GM18519 (cell line): ENCODE measurements around the gene GPC3.
"Not testable (repeated sequence)": the region's sequence is repeated elsewhere in the genome, so short reads cannot be mapped to it uniquely, and the experiment has no call there.

Source experiments
- ATAC-seq: cut with Tn5 transposase; IDR thresholded peaks from one replicate; pipeline ENCODE4 v1.9.1; 2021; ENCODE audit warnings: mild to moderate bottlenecking, moderate library complexity; ENCODE audit not compliant: unreplicated experiment, low FRiP score

The GPC3 gene

DNA sequence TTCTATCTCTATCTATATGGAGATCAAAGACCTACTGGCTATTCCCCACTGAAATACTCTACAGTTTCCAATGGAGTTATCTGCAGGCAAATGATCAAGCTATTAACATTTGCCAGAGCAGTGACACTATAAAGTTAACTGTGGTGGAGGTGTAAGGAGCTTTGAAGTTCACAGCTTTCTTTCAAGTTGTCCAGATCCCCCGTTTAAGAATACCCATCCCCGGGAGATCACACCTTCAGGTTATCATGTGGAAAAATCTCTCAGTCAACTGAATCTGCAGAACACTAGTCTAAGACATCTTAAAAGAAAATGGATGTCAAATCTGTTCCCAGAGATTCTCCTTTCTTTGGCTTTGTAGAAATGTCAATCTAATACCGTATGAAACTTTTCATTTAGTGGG lies 80.1 kb downstream of the GPC3 start:
- no peak for ATAC-seq

- ATAC-seq, result no peak
Observed at GRCh38 chrX:133897593-133898163, 87.7 kb downstream of the GPC3 start.

DNA sequence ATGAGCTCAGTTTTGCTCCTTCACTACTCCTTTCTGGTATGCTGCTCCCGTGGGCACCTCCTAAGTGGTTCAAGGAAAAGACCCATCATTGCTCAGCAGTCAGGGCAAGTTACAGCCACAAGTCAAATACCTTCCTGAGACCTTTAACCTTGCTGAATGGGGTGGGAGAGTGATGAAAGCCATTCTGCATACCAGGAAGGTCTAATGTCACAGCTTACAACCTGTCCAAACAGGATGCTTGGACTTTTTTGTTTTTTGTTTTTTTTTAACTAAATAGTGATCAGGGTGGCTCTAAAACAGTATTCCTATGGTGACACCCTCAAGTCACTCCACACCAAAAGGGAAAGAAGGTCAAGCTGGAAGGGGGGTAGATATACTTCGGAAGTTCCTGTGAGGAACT lies 93.1 kb downstream of the GPC3 start:
- ATAC-seq, result no peak

DNA sequence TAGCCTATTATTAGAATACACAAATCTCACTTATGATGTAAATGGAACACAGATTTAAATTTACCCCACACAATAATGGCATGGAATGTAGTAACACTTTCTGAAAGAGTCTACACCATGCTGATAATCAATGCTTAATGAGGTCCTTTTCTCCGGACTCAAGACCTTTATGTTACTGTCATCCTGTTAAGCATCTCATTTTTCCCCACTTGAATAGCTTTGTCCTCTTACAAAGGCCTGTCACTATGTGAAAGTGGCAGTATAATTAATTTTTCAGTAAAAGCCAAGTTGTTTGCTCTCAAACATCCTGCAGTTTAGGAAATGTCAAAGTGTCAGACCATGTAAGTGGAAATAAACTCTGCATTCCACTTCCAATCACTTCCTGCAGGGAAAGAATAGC lies 96.4 kb downstream of the GPC3 start:
- no peak for ATAC-seq

DNA sequence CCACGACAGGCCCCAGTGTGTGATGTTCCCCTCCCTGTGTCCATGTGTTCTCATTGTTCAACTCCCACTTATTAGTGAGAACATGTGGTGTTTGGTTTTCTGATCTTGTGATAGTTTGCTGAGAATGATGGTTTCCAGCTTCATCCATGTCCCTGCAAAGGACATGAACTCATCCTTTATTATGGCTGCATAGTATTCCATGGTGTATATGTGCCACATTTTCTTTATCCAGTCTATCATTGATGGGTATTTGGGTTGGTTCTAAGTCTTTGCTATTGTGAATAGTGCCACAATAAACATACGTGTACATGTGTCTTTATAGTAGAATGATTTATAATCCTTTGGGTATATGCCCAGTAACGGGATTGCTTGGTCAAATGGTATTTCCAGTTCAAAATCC lies 97.3 kb downstream of the GPC3 start:
- ATAC-seq, result not testable (repeated sequence)

DNA sequence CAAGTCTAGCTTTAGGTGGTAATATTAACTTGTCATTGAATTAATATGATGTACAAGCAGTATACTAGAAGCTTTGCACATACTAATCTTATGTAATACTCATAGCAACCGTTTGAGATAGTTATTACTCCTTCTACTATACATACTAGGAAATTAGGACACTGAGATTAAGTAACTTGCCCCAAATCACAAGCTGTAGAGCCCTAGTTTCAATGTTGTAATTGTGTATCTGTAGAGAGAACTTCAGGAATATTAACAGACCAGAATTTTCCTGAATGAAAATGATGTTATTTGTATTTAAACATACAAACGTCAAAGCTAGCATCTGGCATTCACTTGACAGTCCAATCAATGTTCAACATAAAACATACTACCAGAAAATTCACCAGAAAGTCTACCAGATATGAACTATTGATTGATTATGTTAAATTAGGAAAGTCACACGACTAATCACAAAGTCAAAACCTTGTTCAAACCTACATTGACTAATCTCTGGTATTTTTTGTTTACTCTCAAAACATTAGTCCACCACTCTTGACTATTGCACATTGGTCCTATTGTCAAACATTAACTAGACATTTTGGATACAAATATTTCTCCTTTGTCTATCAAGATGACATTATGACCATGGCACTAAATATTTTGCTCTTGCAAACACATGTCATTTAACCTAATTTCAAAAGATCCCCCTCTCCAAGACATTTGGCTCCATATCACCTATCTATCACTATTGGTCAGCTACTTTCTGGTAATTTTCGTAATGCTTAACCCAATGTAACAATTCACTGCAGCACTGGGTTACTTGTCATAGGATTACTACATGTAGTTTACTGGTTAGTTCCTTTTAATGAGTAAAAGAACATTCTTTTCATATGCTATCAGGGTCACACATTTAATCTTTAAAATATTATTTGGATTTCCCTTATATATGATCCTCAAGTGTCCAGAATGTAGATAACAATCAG lies 100.7 kb downstream of the GPC3 start:
- no peak for ATAC-seq

GRCh38 chrX:133881893-133882292 lies 103.5 kb downstream of the GPC3 start:
- ATAC-seq, result no peak

DNA sequence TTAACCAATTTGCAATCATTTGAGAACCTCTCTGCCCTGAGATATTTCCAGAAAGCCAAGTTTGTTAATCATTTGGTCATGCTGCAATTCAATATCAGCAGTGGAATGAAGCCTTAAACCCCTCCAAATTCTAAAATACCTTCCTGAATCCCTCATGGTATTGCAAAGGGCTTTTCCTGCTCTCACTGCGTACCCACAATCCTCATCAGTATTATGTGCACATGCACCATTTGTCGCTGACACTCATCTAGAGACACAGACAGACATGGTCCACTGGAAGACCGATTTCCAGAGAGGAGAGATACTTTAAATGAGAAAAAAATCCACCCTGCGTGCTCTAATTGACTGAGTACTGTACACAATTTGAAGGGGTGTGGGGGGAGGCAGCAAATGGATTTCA lies 104.4 kb downstream of the GPC3 start:
- ATAC-seq, result no peak

DNA sequence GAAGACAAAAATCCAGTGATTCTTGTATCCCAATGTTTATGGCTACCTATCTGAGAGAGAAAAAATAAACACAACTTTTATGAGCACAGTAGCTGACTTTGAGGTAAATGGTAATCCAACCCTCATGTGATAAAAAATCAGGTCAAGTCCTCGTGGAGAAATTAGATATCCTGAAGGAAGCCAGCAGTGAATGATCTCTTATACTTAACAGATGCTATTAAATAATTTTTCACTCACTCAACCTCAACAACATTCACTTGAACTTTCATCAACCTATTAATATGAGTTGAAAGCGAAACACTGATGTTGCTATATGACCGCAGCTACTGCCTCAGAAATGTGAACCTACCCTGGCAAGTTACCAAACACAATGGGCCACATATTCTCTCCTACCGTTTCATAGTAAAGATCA lies 105.4 kb downstream of the GPC3 start:
- ATAC-seq, result peak; percentile 61

- ATAC-seq, result no peak
Observed at GRCh38 chrX:133878710-133879109, 106.7 kb downstream of the GPC3 start.

DNA sequence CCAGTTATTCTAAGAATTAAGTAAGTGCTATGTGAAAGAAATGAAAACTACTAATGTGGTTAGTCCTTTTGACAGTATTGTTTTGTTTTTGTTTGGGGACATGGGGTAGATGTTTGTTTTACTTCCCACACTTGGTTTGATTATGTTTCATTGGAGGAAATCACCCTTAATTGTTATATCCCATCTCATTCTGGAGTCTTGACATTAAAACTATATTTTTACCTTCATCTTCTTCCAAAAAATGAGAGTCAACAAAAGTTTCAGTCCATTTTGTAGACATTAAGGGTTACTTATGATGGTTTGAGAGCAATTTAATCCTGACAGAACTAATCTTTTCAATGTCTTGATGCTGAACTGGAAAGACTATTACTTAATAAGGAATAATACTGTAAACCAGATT lies 108.7 kb downstream of the GPC3 start:
- no peak for ATAC-seq

DNA sequence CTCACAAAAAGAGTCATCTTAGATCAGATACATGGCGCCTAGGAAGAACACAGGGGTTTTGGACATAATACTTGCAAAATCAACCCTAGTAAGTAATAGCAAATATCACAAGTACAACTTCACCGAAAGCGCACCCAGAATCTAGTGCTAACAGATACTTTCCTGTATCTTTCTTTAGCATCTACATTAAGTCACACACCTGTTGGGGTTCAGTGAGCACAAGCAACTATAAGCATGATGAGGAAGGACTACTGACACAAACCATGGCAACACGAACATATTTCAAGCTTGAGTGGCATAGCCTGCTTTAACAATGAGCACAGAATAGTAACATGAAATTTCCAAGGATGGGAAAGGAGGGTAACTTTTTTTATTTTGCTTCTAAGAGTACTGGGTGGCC lies 116.1 kb downstream of the GPC3 start:
- ATAC-seq, result no peak

- ATAC-seq, result no peak
Observed at GRCh38 chrX:133868682-133869081, 116.7 kb downstream of the GPC3 start.

DNA sequence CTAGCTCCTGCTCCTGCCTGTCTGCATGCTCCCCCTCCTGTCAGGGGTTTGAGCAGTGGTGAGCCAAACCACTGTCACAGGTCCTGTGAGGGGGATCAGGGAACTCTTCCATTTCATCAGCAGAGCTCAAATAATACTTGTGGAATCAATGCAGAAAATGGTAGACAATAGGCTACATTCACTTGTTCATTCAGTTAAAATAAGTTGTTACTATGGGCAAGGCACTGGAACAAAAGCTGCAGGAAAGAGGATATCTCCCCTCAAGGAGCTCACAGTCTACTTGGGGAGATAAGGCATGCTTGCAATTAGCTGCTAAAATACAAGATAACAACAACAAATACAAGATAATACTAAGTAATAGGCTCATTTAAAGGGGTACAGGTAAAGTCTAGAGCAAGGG lies 117.1 kb downstream of the GPC3 start:
- ATAC-seq, result no peak

DNA sequence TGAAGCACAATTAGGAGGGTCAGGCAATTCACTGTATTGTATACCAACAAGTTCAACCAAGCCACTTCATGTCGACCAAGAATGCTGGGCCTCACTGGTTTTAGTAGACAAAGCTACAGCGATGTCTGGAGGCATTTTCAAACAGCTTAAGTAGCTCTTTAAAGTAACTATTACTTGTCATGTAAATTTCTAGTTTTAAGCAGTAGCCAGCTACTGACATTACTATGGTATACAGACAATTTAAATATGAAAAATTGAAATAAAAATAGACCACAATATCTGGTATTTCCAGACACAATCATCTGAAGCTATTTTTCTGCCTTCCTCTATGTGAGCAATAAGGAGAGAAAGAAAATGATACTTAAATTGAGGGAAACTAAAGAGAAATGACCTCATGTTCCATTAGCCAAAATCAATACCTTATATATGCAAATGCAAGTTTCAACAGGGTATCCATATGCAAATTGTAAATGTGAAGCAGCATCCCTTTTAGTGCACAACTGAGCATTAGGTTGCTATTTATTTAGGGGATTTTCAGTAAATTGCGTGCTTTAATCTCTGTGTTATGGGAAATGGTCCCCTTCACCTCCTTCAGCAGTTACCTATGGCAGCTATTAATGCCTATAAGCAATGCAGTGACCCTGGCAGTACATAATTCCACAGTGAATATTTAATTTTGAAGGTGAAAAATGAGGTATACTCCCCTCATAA lies 119.5 kb downstream of the GPC3 start:
- ATAC-seq, result no peak

- ATAC-seq, result no peak
Observed at GRCh38 chrX:133864236-133864635, 121.2 kb downstream of the GPC3 start.

DNA sequence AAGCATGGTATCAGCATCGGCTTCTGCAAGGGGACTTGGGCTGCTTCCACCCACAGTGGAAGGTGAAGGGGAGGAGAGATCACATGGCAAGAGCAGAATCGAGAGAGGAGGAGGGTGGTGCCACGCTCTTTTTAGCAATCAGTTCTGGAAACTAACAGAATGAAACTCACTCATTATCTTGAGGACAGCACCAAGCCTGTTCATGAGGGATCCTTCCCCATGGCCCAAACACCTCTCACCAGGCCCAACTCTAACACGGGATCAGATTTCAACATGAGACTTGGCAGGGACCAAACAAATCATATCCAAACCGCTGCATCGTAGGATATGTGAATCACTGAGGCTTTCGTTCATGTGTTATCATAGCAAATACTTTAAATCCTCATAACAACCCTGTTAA lies 125.5 kb downstream of the GPC3 start:
- ATAC-seq, result no peak

DNA sequence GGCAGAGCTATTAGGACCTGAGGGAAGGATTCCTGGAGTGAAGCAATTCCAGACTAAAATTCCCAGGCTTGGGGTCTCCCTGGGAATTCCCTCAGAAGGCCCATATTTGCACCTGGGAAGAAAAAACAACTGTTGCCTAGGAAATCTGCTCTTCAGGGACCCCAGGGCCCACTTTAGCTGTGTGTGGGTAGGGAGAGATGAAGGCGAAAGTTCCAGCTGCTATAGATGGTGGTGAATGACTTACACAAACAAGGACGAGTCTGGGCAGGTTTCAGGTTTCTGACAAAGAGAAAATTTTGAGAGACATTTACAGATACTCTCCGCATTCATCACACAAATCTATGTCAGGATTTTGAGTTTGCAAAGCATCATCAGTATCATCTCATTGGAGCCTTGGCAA lies 126.1 kb downstream of the GPC3 start:
- no peak for ATAC-seq

DNA sequence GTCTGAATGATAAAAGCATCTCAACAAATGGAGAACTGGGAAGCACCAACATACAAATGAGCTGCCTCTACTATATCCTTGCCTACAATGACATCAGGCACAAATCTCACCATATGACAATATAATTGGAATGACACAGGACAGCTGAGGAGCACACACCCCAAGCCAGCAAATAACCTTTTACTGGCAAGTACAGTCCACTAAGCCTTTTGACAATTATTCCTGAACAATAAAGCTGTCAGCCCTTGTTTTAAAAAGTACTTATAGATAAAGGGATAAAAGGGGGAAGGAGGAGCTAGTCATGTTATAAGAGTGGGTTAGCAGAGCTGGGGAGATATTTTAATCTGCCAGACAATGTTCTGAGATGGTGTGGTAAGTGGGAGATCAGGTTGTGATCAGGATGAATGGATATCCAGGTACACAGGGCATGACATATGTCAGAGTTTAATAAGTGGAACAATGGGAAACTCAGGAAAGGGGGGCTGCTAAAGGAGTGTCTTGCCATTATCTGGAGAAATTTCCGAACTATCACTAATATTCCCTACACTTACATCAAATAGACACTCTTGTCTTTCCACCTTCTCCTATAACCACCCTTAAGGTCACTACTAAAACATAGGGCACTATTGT lies 127.6 kb downstream of the GPC3 start:
- no peak for ATAC-seq

- no peak for ATAC-seq
Observed at GRCh38 chrX:133856819-133857218, 128.6 kb downstream of the GPC3 start.

GRCh38 chrX:133854290-133854689 lies 131.1 kb downstream of the GPC3 start:
- no peak for ATAC-seq
